GM19099 (cell line): Measurements from ENCODE around the gene ARL15.

Source experiments
- POLR2A ChIP-seq: IDR thresholded peaks from 3 replicates; pipeline ENCODE4 v1.6.1; 2011; ENCODE audit warnings: low read depth; ENCODE audit not compliant: insufficient read length; ENCODE audit errors: extremely low read depth

ARL15 gene

DNA sequence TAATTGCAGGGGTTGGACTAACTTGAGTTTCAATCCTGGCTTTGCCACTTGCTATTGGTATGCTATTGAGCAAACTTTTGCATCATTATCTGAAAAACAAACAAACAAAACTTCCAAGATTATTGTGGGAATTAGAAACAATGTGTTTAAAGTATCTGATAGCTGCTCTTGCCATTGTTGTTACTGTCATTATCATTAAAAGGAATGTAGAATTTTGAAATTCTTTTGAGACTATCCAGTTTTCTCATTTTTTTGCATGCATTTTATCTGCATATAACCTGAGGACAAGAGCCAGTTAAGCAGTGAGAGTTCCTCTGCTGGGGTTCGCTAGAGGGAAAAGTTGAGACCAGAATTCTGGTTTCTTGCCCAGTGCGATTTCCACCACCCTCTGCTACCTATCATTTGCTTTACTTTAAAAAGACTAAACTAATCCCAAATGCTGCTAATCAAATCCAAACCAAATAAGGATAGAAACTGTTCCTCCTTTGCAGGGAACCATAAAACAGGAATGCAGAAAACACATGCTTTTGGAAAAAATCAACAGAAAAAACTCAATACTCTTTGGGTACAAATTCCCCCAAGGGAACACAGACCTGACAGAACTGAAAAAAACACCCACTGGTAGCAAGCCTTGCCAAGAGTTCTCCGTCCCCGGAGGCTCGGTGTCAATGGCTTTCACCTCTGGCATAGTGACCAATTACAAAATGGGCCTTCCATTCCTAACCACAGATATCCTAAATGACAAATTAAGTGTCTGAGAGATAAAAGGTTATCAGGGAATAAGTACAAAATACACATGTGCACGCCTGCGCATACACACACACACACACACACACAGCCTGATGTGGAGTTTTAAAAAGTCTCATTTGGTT lies 373.7 kb downstream of the ARL15 start:
- TF ChIP-seq POLR2A: no peak

DNA sequence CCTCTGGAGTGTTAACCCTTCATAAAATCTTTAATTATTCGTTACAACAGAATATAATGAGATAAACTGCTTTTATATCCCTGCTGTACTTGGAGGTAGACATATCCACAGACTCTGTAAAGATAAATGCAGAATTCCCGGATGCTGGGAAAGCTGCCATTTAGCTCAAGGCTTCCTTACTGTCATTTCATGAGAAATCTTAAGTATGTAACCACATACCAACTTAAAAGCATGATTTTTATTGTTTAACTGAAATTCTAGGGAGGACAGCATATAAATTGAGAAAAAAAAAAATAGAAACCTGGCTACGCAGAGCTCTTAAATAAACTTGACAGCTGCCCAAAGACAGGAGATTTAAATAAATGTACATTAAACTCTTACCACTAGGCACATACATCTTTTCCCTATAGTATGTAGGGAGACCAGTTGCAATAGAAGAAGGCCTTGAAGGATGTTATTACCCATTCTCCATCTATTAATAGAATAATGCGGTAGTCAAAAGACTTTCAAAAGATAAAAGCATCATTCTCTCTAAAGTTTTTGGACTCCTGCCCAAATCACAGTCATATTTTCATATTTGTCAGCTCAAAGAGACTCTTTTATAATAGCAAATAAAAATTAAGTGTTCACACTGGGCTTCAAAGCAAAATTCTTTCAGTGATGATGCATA lies 376.1 kb downstream of the ARL15 start:
- no peak for TF ChIP-seq POLR2A

DNA sequence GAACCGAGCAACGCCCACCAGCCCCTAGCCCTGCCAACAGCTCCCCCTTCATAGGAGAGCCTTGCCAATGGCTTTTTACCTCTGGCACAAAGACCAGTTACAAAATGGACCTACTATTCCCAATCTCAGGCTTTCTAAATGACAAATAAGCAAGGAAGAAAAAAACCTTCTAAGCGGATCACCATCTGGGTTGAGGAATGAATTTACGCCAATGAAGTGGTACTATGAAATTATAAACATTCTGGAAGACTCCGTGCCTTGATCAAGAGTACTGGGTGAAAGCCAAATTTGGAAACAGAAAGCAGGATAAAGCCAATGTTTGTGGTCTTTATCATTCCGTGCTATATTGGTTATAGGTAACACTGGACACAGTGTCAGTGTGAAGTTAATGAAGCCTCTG lies 378.0 kb downstream of the ARL15 start:
- TF ChIP-seq POLR2A: no peak

DNA sequence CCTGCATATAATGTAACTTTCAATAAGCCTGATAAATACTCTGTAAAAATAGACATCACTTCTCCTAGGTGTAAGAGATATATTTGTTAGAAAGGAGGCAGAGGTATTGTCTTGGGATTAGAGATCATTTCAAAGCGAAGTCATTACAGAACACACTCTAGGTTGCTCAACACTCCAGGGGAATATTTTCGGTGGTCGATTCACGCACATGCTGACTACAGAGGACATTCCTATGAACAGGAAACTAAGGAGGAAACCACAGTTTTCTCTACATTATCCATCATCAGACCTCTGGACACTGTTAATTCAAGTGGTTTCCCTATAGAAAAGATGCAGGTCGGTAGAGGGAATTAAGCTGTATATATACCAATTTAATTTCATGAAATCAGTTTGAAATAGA lies 379.9 kb downstream of the ARL15 start:
- no peak for TF ChIP-seq POLR2A

DNA sequence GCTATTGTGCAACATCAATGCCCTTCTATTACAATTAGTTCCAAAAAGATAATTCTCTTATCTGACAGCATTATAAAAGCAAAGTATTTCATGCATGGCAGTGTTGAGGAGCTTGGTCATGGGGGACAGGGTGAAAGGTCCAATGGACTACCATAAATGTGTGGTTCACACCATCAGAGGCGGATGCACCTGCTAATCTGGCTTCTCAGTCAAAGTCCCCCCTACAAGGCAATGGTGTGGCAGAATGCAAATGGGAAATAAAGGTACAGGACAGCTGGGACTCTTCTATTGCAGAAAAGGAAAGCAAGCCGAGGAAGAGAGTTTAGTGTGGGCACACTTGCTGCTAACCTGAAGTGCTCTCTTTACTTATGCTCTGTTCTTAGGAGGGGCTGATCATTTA lies 380.8 kb downstream of the ARL15 start:
- no peak for TF ChIP-seq POLR2A

DNA sequence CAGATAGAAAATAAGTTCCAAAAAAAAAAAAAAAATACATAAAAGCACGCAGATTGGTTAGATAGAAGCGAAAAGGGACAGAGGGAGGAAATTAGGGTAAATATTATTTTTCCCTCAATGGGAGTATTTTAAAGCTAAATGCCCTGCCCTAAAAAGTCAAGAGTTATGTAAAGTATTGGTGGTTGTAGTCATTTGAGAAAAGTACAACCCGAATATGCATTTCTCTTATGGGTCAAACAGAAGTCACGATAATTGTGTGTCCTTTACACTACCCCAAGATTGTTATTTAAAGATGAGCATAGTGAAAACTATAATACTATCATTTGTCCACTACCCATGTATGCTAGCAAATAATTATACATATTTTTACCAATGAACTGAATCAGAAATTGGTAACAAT lies 381.2 kb downstream of the ARL15 start:
- no peak for TF ChIP-seq POLR2A

DNA sequence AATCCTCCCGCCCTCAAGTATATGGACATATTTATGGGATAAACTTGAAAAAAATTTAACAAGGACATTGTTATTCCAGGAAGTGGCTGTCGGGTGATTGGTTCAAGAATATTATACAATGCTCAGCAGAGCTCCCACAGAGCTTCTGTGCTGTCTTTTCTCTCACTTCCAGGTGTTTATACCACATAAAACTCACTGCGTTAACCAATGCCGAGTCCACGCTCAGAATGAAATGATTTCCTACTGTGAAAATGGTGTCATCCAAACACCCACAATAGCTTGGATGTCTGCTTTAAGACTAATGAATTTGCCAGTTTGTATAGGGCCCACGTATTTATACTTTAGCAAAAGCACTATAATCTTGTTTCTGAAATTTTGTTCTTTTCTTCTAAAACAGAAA lies 381.7 kb downstream of the ARL15 start:
- TF ChIP-seq POLR2A: no peak

DNA sequence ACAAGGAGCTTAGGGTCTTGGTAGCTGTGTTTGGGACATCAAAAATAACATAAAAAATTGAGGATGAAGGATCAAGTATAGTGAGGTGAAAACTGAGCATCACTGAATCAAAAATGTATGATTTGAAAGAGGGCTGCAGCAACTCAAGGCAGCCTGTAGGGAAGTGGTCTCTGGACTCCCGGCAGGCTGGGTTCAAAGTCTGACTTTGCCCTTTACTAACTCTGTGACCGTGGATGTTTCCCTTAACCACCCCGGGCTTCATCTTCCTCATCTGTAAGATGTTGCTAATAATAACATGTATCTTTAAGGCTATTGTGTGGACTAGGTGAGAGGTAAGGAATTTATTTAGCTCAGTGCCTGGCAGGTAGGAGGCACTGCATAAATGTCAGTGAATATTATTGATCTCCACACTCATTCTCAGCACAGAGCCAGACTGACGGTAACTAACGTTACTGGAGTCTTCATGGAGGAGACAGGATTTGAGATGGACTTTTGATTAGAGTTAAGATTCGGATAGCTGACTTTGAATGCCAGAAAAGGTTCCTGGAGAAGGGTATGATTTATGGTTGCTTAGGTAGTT lies 382.6 kb downstream of the ARL15 start:
- no peak for TF ChIP-seq POLR2A

DNA sequence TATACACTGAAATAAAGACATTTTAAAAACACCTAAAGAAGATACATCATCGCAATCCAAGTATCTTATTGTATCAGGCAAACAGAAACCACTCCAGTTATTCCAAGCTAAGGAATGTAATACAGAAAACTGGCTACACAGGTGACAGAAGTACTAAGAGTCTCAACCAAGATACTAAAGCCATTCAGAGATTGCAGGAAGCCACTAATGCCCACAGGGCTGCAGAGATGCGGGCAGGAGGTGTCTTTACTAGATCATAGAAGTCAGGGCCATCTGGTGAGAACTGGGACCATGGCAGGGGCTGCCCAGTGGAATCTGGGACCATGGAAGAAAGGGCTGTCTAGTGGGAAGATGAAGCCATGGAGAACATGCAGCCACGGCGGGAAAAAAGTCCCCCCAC lies 384.3 kb downstream of the ARL15 start:
- no peak for TF ChIP-seq POLR2A

DNA sequence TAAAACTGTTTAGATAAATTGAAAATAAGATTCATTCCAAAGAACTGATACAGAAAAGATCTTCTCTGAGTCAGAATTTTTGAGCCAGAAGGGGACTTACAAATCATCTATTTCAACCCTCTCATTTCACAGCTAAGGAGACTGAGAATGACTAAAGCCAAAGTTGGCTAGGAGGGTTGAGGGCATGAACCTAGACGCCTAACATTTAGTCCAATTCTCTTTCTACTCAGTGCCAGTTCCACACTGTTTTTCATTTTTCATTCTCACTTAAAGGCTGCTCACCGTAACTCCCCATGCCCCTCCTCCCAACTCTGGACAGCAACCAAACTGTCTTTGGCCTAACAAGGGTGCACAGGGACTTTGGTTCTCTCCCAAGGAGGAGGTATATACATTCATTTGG lies 386.0 kb downstream of the ARL15 start:
- TF ChIP-seq POLR2A: no peak

DNA sequence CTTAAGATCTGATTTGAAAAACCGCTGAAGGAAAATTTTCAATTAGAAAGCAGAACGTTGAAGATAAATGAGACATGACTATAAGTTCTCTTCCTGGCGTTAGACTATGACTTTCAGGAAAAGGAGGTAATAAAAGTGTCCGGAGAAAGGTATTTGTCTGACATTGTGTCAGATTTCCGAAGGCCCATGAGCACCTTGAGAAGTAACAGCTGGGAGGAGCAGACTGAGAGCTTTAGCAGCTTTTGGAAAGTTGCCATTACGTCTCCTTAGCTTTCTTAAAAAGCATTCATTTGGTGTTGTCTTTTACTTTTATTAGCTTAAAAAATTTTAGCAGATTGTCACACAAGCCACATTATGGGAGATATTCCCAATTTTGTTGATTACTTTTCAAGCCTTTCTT lies 386.4 kb downstream of the ARL15 start:
- TF ChIP-seq POLR2A: no peak

DNA sequence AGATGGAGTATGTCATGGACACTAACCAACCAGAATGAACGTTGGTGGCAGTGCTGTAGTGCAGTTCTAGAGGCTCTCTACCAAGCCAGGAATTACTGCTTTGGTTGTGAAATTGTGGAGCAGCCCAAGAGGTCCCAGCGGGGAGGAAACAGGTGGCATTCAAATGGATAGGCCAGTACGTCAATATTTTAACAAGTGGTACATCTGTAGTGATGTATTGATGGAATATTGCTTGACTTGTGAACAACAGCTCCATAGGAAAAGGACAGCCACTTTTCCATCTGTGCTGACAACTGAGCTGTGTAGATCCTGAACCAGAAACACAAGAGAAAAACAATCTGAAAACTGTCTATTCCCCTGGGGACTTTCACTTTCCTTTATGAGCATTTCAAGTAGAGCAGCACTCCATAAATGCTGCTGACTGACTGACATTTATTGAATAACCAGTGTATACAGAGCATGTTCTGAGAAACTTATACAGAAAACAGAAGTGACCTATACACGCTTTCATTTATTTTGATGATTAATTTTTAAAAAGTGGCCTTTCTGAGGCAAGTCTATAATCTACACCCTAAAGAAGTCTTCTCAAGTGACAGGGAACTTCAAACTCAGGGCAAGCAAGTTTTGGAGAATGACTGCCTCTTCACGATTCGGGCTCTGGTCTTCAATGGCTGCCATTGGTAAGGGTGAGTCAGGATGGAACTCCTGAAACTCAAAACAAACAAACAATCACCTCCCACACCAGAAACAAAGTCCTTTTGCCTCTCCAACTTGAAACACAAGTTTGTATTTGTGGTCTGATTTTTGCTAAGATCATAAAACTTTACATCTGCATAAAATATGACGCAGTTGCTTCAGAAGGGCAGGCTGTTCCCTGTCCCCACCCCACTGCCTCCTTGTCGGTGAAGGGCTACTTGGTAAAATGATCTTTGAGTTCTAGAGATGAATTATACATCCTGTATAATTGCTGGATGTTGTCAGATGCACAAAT lies 387.6 kb downstream of the ARL15 start:
- no peak for TF ChIP-seq POLR2A

DNA sequence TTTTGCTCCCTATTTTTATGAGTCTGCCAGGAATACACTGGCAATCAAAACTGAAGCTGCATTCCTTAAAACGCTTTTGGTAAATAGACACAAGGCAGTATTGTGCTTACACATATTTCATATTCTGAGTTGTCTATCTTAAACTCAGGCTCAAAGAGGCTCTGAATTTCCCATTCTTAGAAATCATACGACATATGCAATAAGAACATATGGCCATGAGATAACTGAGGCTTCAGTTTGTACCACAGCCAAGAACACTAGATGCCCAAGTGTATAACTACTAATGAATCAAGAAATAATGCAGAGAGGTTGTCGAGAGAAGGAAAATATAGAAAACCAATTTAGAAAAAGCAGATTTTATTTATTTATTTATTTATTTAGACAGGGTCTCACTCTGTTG lies 392.5 kb downstream of the ARL15 start:
- no peak for TF ChIP-seq POLR2A

DNA sequence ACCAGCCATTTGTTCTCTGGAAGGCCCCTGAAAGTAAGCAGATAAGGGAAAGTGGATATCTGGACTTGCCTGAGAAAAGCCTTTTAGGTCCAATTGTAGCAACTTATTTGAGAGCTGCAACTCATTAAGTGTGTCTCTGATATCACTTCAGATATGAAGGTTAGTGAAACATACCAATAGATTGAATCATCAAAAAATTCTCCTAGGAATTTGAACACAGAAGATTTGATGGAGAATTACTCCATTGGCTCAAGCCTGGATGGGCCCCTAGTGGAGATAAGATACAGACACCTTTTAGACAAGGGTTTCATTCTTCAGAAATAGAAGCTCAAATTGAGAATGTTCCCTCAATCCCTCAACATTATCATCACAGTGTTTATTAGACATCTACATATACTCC lies 393.3 kb downstream of the ARL15 start:
- TF ChIP-seq POLR2A: no peak

DNA sequence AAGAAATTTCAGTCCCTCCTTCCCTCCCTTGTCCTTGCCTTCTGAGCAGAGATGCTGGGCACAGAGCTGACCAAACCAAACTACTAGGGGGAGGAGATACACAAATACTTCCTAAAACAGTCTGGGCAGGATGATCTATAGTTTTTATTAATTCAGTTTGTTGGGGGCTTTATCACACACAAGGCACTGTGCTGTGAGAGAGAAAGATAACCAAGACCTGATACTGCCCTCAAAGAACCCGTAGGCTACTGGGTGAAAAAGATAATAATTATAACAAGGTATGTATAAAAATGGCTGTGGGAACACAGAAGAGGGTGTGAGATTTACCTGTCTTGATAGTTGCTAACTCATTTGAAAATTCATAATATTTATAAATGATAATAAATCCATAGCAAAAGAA lies 395.3 kb downstream of the ARL15 start:
- TF ChIP-seq POLR2A: no peak
